Measurements from ENCODE around the gene SECTM1.

Gene SECTM1

DNA sequence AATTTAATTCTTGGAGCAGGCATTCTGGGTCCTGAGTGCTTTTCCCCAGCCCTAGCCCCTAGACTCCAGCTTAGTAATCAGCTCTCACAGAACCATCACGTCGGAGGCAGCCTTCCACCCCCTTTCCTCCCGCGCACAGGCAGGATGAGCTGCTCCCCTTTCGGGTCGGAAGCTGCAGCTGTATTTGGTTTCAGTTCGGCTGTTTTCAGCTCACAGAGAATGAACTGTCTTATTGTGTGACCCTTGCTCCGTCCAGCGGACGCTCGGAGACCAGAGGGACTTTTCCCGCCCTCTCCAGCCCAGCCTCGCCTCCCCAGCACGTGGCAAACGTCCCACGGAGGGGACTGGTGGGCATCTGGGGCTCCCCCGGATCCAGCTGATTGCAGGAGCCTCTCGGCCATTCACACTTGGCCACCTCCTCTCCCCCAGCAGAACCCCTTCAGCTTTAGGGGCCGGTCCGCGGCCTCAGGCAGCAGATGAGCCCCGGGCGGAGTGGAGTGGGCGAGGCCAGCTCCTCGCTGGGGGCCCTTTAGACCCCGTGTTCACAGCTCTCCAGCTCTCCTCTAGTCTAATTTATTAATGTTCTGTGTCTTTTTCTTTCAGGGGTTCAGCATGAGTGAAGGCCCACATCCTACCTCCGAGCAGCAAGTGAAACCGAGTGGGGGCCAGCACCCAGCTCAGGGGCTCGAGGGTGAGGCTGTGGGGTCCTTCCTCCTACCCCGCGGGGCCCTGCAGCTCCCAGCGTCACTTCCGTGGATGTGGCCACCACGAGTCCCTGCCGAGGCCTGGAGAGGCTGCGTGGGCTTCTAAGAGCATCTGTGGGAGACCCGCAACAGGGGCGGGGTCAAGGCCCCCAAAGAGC, 37.1 kb upstream of the SECTM1 start:
- in situ Hi-C loops (cut with HindIII; ENCODE audit: low sequenced_read_pairs): no loop called here

- in situ Hi-C loops (cut with HindIII; ENCODE audit: low sequenced_read_pairs): no loop called here
Observed at GRCh38 chr17:82369211-82369610, 35.6 kb upstream of the SECTM1 start.

- in situ Hi-C loops (cut with HindIII; ENCODE audit: low sequenced_read_pairs): no loop called here
Observed at GRCh38 chr17:82367724-82368524, 34.4 kb upstream of the SECTM1 start.

DNA sequence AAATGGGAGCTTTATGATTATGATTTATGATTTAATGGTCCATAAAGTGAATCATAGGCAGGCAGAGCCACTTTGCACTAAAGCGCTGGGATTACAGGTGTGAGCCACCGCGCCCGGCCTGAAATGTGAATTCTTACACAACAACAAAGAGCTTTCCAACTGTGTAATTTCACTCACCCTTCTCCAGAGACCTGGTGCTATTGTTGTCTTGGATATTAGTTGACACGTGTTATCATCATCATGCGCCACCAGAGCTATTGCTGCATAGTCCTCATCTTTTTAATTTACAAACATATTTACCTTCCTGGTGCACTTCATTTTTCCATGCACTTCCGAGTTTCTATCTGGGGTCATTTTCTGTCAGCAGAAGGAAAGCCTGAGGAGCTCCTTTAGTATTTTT, 33.2 kb upstream of the SECTM1 start:
- in situ Hi-C loops (cut with HindIII; ENCODE audit: low sequenced_read_pairs): no loop called here

- in situ Hi-C loops (cut with HindIII; ENCODE audit: low sequenced_read_pairs): no loop called here
Observed at GRCh38 chr17:82365606-82366295, 32.2 kb upstream of the SECTM1 start.

- in situ Hi-C loops (cut with HindIII; ENCODE audit: low sequenced_read_pairs): loop anchor here (5.0 kb wide), 1 partner anchor 55 kb away; the partner anchor contains the start of genes HEXD and OGFOD3
Observed at GRCh38 chr17:82361885-82362633, 28.5 kb upstream of the SECTM1 start.

GRCh38 chr17:82359451-82360074, 26.0 kb upstream of the SECTM1 start:
- in situ Hi-C loops (cut with HindIII; ENCODE audit: low sequenced_read_pairs): loop anchor here (5.0 kb wide), 1 partner anchor 58 kb away; the partner anchor contains the start of genes HEXD and OGFOD3

GRCh38 chr17:82358465-82359350, 25.1 kb upstream of the SECTM1 start, which contains the start of gene TEX19:
Gene TEX19, plus strand, starts transcription at chr17:82359247. Its CDS starts 2,904 bp downstream, at chr17:82362151.
- in situ Hi-C loops (cut with HindIII; ENCODE audit: low sequenced_read_pairs): no loop called here

DNA sequence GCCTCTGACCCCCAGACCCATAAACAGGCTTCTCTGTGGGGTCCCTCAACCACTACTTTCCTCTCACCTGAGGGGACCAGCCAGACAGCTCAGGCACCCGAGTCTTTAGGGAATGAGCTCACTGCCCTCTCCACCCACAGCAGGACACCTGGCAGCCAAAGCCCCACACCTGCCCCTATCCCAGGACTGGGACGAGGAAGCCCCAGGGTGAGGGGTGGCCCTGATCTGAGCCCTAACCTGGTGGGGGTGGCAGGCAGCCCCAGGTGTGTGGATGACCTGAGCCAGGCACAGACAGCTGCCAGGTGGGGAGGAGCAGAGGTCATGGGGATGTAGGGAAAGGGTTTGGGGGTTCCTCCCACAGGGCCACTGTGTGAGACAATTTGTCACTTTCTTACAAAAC, 23.8 kb upstream of the SECTM1 start:
- in situ Hi-C loops (cut with HindIII; ENCODE audit: low sequenced_read_pairs): no loop called here

DNA sequence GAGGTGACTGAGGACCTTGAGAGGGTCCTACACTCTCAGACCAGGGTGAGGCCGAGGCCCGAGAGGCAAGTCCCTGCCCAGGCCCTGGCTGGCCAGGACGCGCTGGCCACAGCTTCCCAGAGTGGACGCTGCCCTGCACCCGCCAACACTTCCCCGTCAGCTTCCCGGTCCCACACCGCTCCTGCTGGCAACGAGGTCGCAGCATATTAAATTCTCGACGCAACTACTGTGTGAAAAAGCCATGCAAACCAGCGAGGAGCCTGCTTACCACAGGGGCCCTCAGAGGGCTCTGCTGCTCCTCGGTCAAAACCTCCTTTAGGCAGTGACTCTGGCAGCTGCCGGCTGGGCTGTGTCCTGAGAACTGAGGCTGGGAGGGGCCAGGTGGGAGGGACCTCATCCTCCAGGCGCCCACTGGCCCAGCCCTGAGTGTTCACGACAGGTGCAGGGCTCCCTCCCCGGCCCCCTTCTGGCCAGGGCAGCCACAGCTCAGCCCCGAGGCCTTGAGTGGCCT, 23.3 kb upstream of the SECTM1 start:
- in situ Hi-C loops (cut with HindIII; ENCODE audit: low sequenced_read_pairs): no loop called here

- in situ Hi-C loops (cut with HindIII; ENCODE audit: low sequenced_read_pairs): no loop called here
Observed at GRCh38 chr17:82355770-82356427, 22.3 kb upstream of the SECTM1 start.

GRCh38 chr17:82354804-82355308, 21.3 kb upstream of the SECTM1 start:
- in situ Hi-C loops (cut with HindIII; ENCODE audit: low sequenced_read_pairs): no loop called here

DNA sequence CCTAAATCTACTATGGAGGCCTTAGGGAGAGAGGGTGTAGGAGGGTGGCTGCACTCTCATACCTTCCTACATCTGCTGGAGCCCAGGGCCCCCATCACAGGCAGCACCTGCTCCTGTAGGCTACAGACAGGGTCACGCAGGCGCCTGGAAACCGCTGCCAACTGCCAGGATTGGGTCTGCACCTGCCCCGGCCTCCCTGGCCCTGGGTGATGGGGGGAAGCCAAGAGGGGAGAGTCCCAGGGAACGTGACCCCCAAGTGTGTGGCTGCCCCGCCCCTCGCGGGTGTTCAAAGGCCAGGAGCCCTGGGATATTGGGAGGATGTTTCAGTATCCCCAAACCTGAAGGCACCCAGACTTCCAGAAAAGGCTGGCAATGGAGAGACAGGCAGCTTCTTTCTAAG, 19.9 kb upstream of the SECTM1 start:
- in situ Hi-C loops (cut with HindIII; ENCODE audit: low sequenced_read_pairs): no loop called here

GRCh38 chr17:82351713-82352488, 18.3 kb upstream of the SECTM1 start:
- in situ Hi-C loops (cut with HindIII; ENCODE audit: low sequenced_read_pairs): no loop called here

DNA sequence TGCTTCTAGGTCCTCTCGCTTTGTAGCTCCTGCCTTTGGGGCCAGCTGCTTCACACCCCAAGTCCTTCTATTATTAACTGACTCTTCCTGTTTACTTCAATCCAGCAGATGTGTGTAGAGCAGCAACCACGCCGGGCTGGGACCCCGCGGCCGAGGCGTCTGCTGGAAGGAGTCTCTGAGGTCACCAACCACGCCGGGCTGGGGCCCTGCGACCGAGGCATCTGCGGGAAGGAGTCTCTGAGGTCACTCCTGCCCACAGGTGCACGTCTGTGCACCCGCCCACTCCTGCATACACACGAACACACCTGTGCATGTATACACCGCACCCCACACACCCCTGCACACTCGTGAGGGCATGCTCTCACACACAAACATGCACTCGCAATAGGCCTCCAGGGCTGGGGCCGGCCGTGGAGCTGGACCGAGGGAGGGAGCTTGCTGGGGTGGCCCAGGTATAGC, 17.7 kb upstream of the SECTM1 start:
- in situ Hi-C loops (cut with HindIII; ENCODE audit: low sequenced_read_pairs): no loop called here

GRCh38 chr17:82350182-82351030, 16.8 kb upstream of the SECTM1 start:
- in situ Hi-C loops (cut with HindIII; ENCODE audit: low sequenced_read_pairs): no loop called here
